ENCODE measurements around the gene IL1RAPL2.
"Not testable (repeated sequence)": the region's sequence is repeated elsewhere in the genome, so short reads cannot be mapped to it uniquely, and the experiment has no call there.

The IL1RAPL2 gene

GRCh38 chrX:104854790-104855340, 288.9 kb downstream of the IL1RAPL2 start:
- TF ChIP-seq MYC (IDR thresholded peaks at IDR 0.05; ENCODE audit: low read depth, low read length), result no peak
- TF ChIP-seq, protein P1, sequence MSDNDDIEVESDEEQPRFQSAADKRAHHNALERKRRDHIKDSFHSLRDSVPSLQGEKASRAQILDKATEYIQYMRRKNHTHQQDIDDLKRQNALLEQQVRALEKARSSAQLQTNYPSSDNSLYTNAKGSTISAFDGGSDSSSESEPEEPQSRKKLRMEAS (IDR thresholded peaks at IDR 0.05; ENCODE audit: low read depth, low read length), result no peak
- no peak for TF ChIP-seq POLR2A (IDR thresholded peaks at IDR 0.05; ENCODE audit: extremely low read depth, insufficient read length)
- no peak for TF ChIP-seq CTCF (IDR thresholded peaks at IDR 0.05; ENCODE audit: low read depth, low read length)
- DNase-seq (ENCODE audit: low read depth), result no peak
- H3K4me3 ChIP-seq (ENCODE audit: low read depth, low read length), result no peak overlapping the region

DNA sequence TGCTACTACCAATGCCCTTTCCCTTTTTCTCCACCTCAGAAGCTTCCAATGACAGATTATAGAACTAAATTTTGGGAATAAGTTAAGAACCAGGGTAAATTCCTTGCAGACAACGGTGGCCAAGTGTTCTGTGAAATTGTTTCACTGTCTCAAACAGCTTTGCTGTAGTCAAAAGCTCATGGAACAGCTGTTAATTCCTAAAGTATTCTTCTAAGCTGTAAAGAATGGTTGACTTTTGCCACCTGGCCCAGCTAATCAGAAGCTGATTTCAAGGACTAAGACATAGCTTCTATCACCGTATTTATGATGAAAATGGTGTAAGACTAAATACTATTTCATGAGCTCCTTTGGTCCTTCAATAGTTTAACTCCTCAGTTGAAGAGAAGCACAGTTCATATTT, 297.5 kb downstream of the IL1RAPL2 start:
- no peak for DNase-seq (ENCODE audit: low read depth)
- TF ChIP-seq, protein P1 (IDR thresholded peaks at IDR 0.05; ENCODE audit: low read depth, low read length), result no peak
- TF ChIP-seq CTCF (IDR thresholded peaks at IDR 0.05; ENCODE audit: low read depth, low read length), result no peak
- no peak for TF ChIP-seq POLR2A (IDR thresholded peaks at IDR 0.05; ENCODE audit: extremely low read depth, insufficient read length)
- TF ChIP-seq MYC (IDR thresholded peaks at IDR 0.05; ENCODE audit: low read depth, low read length), result no peak
- H3K4me3 ChIP-seq (ENCODE audit: low read depth, low read length), result no peak overlapping the region

GRCh38 chrX:104864296-104864695, 298.3 kb downstream of the IL1RAPL2 start:
- no peak for DNase-seq (ENCODE audit: low read depth)
- H3K4me3 ChIP-seq (ENCODE audit: low read depth, low read length), result no peak overlapping the region
- TF ChIP-seq, protein P1 (IDR thresholded peaks at IDR 0.05; ENCODE audit: low read depth, low read length), result no peak
- TF ChIP-seq POLR2A (IDR thresholded peaks at IDR 0.05; ENCODE audit: extremely low read depth, insufficient read length), result no peak
- no peak for TF ChIP-seq MYC (IDR thresholded peaks at IDR 0.05; ENCODE audit: low read depth, low read length)
- no peak for TF ChIP-seq CTCF (IDR thresholded peaks at IDR 0.05; ENCODE audit: low read depth, low read length)

GRCh38 chrX:104877504-104877903, 311.5 kb downstream of the IL1RAPL2 start:
- TF ChIP-seq CTCF (IDR thresholded peaks at IDR 0.05; ENCODE audit: low read depth, low read length) (no peak), POLR2A (IDR thresholded peaks at IDR 0.05; ENCODE audit: extremely low read depth, insufficient read length) (no peak), MYC (IDR thresholded peaks at IDR 0.05; ENCODE audit: low read depth, low read length) (no peak)
- TF ChIP-seq, protein P1 (IDR thresholded peaks at IDR 0.05; ENCODE audit: low read depth, low read length), result no peak
- H3K4me3 ChIP-seq (ENCODE audit: low read depth, low read length), result no peak overlapping the region
- no peak for DNase-seq (ENCODE audit: low read depth)

GRCh38 chrX:104902070-104902469, 336.1 kb downstream of the IL1RAPL2 start:
- no peak overlapping the region for H3K4me3 ChIP-seq (ENCODE audit: low read depth, low read length)
- TF ChIP-seq POLR2A (IDR thresholded peaks at IDR 0.05; ENCODE audit: extremely low read depth, insufficient read length) (no peak), CTCF (IDR thresholded peaks at IDR 0.05; ENCODE audit: low read depth, low read length) (no peak), MYC (IDR thresholded peaks at IDR 0.05; ENCODE audit: low read depth, low read length) (no peak)
- TF ChIP-seq, protein P1 (IDR thresholded peaks at IDR 0.05; ENCODE audit: low read depth, low read length), result no peak
- no peak for DNase-seq (ENCODE audit: low read depth)

DNA sequence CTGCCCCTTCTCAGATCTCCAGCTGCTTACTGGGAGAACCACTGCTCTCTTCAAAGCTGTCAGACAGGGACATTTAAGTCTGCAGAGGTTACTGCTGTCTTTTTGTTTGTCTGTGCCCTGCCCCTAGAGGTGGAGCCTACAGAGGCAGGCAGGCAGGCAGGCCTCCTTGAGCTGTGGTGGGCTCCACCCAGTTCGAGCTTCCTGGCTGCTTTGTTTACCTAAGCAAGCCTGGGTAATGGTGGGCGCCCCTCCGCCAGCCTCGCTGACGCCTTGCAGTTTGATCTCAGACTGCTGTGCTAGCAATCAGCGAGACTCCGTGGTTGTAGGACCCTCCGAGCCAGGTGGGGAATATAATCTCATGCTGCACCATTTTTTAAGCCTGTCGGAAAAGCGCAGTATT, 343.7 kb downstream of the IL1RAPL2 start:
- not testable (repeated sequence) for H3K4me3 ChIP-seq (ENCODE audit: low read depth, low read length); DNase-seq (ENCODE audit: low read depth)

Measured in NB4 (cell line).